NCI-H2029 treated with DMSO at 0.1 percent for 48 hours (cell line): ENCODE data around the gene KRTAP1-3.
"Not testable (repeated sequence)": the region's sequence is repeated elsewhere in the genome, so short reads cannot be mapped to it uniquely, and the experiment has no call there.

ENCODE experiments used
- DNase-seq: peaks from one replicate; lab custom pipeline; 2025; lab: John Stamatoyannopoulos, UW

KRTAP1-3 gene

DNA sequence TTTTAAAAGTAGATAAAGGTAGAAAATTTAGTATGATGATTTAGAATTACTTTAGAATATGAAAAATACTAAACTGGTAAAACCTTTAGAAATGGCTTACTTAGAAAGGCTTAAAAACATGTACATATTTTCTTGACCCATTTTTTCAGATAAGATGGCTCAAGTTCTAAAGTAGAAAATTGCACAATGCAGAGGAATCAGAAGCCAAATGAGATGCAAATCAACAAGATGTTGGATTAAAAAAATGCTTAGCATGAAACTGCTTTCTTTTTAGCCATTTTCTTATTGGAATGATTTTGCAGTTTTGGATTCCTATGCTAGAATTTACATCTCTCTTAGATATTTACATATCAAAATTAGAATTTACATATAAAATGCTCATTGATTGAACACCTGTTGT is 24.2 kb downstream of the KRTAP1-3 start:
- DNase-seq, result no peak

DNA sequence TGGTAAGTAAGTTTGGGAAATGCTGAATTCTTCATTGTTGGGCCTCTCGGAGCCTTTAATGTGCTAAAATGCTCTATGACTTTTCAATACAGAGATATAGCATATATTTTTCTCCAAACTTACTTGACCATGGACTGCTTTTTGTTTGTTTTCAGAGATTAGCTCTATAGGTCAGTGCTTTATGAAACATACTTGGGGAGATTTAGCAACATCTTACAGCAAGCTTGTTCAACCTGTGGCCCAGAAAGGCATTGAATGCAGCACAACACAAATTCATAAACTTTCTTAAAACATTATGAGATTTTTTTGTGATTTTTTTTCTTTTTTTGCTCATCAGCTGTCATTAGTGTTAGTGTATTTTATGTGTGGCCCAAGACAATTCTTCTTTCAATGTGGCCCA is 24.7 kb downstream of the KRTAP1-3 start:
- no peak for DNase-seq

DNA sequence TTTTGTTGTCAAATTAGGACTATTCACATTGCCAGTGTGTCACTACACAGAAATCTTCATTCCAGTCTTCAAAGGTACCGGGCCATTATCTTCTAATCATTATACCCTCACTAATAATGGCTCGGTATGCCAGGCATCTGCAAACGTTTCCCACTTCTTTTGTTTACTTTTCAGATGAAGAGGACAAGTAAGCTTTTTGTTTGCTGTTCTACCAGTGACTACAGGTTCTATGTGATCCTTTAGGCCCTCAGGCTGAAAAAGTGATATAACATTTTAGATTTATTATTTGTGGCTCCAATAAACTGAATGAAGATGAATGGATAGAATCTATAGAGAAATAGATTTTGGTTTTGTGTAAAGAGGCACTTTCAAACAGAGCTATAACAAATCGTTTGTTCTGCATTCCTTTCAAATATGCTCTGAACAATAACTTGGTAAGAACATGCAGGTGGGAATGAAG is 25.3 kb downstream of the KRTAP1-3 start:
- peak; percentile 36 for DNase-seq

DNA sequence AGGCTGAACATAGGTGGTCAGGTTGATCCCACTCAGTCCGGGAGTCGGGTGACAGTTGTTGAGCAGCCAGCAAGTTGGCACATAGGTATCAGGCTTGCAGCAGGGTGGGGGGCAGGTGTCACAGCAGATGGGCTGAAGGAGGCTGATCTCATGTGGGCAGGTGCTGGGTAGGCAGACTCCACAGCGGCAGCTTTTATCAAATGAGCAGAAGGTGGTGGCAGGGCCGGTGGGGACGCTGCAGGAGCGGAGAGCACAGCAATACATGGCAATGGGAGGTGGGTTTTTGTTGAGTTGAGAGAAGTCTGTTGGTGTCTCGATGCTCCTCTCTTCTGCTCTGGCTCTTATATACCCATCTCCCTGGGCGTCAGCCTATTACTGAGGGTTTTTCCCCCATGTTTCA is 25.9 kb downstream of the KRTAP1-3 start, which contains the start of gene KRTAP3-1:
Gene KRTAP3-1 (minus strand): TSS at position 318 of the 400 bp plus-strand sequence. CDS start 54 bp downstream, at position 264.
- DNase-seq, result peak; percentile 58

DNA sequence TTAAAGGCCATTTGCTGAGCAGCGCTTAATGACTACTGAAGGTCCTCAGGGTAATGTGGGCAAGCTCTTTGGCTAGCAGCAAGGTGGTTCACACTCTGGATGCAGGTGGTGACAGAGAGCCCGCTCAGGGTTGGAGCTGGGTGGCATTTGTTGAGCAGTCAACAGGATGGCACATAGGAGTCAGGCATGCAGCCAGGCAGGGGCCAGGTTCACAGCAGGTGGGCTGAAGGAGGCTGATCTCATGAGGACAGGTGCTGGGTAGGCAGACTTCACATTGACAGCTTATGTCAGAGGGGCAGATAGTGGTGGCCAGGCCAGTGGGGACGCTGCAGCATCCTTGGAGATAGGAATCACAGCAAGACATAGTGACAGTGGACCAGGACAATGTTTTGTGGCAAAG is 30.3 kb downstream of the KRTAP1-3 start:
- DNase-seq, result peak; percentile 29

DNA sequence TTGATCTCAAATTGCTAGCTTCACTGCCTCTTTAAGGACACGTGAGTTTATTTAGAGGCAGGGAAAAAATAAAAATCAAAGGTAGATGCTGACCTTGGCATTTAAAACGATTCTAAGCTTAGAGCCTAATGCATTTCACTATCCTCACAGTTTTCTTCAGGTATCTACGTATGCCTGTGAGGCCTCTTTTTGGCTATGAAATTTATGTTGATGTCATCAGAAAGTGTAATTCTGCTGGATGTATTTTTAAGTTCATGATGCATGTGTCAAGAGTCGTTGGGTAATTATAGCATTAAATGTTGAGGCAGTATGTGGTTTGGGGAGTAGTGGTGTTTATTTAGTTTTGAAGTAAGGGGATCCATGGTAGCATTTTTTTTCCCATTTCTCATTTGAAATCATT is 30.7 kb downstream of the KRTAP1-3 start:
- DNase-seq, result no peak

DNA sequence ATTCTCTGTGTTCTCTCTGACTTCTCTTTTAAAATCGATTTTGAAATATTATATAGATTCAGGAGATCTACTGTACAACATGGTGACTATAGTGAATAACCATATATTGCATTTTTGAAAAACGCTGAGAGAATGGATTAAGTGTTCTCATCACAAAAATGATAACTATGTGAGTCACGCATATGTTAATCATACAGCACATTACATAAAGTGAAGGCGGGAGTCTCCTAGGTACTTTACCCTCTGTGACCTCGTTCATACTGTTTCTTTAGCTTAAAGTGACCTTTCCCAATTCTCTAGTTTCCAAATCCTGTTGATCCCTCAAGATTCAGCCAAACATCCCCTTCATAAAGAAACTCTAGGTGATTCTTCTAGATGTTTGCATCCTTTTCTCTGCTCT is 31.9 kb downstream of the KRTAP1-3 start:
- no peak for DNase-seq

DNA sequence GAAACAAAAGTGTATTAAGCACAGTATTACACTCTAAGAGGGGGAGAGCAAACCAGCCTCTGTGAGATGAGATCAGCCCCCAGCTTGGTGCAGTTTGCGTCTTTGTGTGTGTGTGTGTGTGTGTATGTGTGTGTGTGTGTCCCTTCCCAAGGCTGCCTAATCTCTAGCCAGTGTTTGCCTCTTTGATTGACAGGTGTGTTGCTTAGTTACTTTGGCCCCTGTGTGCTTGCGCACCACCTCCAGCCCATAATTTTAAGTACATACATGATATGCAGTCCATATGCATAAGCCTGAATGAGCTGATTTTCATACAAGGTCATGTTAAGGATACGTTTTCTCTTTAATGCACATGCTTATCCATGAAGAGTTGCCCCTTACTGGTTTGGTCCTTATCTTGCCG is 32.9 kb downstream of the KRTAP1-3 start:
- DNase-seq, result no peak

DNA sequence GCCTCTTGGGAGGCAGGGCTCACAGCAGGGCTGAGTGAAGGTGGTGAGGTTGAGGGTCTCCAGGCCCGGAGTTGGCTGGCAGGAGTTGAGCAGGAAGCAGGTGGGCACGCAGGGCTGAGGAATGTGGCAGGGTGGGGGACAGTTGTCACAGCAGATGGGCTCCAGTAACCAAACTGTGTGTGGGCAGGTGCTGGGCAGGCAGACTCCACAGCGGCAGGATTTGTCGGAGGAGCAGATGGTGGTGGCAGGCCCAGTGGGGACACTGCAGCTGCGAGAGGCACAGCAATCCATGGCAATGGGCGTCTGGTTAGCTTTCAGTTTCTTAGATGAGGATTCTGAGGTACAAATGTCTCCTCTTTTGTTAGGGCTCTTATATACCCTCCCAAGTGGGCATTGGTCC is 35.1 kb downstream of the KRTAP1-3 start, which contains the start of gene KRTAP3-2:
Gene KRTAP3-2 (minus strand): TSS at position 344 of the 400 bp plus-strand sequence. CDS start 53 bp downstream, at position 291.
- not testable (repeated sequence) for DNase-seq

DNA sequence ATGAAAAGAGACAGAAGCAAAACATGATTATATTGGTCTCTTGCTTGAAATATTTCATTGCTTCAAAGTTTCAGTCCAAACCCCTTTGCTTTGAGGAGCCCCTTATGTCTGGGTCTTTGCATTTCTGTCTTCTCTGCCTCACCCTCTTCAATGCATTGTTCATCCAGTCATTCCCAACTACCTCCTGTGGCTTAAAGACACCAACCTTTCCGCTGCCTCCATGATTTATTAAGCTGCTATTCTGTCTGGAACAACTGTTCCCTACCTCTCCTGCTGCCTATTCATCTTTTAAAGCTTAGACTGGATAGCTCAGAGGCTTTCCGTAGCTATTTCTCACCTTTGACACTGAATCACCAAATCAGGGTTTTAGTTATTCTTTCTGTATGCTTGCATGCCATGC is 37.3 kb downstream of the KRTAP1-3 start:
- no peak for DNase-seq

DNA sequence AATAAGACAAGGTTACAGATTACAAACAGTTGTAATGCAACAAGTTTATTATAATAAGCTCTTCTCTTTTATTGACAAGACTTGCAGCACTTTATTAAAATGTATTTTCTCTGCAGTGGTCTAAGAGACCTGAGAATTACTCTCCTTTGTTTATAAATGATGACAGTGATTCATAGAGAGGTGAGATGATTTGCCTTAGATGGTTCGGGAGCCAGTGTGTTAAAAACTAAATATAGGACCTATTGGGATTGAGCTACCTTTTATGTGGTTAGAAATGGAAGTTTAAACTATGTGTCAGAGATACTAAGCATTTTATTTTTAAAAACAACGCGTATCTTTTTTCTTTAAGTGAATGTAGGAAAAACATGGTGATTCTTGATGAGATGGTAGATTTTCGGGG is 37.8 kb downstream of the KRTAP1-3 start:
- no peak for DNase-seq

DNA sequence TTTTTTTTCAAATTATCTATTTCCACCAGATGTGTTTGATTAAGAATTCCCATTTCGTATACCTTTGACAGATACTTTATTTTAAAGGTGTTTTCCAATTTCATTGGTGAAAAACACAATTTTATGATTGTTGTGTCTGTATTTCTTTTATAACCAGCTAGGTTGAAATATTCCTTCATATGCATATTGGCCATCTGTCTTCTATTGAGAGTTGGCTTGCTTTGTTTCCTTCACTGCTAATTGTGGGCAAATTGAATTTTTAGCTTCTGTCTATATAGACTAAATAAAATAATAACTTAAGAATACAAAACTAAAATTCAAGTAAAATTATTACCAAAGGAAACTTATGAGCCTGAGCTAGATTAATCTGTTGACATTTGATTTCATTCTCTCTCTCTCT is 39.6 kb downstream of the KRTAP1-3 start:
- no peak for DNase-seq

DNA sequence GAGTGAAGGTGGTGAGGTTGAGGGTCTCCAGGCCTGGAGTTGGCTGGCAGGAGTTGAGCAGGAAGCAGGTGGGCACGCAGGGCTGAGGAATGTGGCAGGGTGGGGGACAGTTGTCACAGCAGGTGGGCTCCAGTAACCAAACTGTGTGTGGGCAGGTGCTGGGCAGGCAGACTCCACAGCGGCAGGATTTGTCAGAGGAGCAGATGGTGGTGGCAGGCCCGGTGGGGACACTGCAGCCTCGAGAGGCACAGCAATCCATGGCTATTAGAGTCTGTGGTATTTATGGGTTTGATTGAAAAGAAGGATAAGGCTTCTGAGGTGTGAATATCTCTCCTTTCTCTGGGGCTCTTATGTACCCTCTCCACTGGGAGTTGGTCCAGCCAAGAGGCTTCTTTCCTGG is 40.8 kb downstream of the KRTAP1-3 start, which contains the start of gene KRTAP3-3:
Gene KRTAP3-3 (minus strand): TSS at position 326 of the 400 bp plus-strand sequence. CDS start 67 bp downstream, at position 259.
- no peak for DNase-seq

DNA sequence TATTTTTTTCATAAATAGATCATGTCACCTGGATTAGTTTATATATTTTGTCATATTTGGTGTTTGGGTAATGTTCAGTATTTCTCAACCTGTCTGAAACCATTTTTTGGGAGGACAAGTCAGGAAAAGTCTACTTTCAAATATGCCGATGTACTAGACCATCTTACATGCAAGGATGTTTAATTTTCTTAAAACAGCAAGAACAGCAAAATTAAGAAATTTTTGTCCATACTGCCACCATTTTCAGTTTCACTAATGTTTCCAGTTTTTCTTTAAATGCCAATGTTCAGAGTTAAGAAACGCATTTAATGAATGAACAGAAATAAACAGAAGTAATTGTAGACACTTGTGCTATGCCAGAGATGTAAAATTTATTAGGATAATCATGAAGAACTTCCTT is 41.6 kb downstream of the KRTAP1-3 start:
- DNase-seq, result no peak

DNA sequence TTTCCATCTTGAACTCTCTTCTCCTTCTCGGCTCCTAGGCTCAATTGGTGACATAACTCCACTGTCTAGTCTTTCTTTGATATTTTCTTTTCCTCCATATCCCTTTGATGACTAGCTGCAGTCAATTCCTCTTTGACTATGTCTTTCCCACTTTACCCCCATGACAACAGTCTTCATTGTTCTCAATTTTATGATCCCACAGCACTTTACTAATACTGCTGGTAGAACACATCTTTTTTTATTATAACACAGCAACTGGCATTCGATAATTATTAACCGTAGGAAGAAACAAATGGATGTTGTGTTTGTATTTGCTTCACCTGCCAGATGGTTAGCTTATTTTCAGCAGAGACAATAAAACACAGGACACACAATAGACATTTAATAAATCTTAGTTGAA is 42.0 kb downstream of the KRTAP1-3 start:
- no peak for DNase-seq

DNA sequence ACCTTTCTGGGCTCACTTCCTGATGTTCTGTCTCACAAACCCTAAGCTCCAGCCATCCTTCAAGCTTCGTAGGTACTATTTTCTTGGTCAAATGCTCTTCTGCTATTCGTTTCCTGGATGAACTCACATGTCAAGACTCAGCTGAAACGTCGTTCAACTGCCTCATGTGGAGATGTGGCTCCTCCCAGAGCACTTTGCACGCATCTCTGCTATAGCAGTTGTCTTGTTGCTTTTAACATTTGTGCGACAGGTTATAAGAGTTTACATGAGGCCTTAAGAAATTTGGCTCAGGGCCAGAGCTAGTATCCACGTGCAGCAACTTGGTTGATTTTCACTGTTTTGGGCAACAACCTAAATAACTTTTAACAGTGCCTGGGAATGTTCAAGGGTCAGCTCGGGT is 47.8 kb downstream of the KRTAP1-3 start:
- no peak for DNase-seq

DNA sequence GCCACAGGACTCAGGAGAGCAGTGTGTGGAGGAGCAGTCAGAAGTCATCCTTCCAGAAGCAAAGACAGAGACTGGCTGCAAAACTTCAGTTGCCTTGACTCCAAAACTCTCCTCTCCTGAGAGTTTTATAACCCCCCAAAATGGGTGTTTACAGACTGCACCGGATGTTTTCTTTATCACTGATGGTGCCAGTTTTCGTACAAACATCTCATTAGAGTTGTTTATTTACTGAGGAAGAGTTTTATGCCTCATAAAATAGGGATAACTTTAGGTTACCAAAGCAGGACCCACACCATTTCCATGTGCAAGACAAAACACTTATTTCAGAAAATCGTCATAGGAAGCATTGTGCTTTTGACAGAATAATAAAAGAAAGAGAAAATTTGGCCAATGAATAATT is 50.4 kb downstream of the KRTAP1-3 start, which contains the start of gene KRT40:
Gene KRT40 (minus strand): TSS at position 101 of the 400 bp plus-strand sequence. CDS start 53 bp downstream, at position 48.
- DNase-seq, result no peak
